Esophagus squamous epithelium (tissue), 5 donors: ENCODE data around the gene BRD7. TPM values are rescaled to one million over a fixed set of nuclear protein-coding genes. Genes with fewer than 3 reads are reported as not detected.

Experiments
- DNase-seq: peaks from one replicate; lab custom pipeline; 2025; lab: John Stamatoyannopoulos, UW
- H3K27ac ChIP-seq, 4 donors: fragments of 200-600 bp; sonication (generic); one replicate each; pipeline ENCODE4 v1.5.1; 2016 to 2019; ENCODE audit warnings: mild to moderate bottlenecking in 1 of 4
- H3K27me3 ChIP-seq, 4 donors: fragments of 200-600 bp; sonication (generic); 1 replicate in 3 of 4; 2 replicates in 1 of 4; pipeline versions ENCODE4 v1.5.1 to v1.6.0; 2017 to 2021; ENCODE audit warnings: antibody characterized with exemption in 1 of 4
- H3K36me3 ChIP-seq, 3 donors: fragments of 200-600 bp; sonication (generic); one replicate each; pipeline ENCODE4 v1.5.1; 2016 to 2019
- H3K4me1 ChIP-seq, 3 donors: fragments of 200-600 bp; sonication (generic); one replicate each; pipeline ENCODE4 v1.5.1; 2017 to 2019
- H3K4me3 ChIP-seq, 4 donors: fragments of 200-600 bp; sonication (generic); 1 replicate in 3 of 4; 2 replicates in 1 of 4; pipeline ENCODE4 v1.5.1; 2016 to 2019; ENCODE audit warnings: mild to moderate bottlenecking in 2 of 4, moderate library complexity in 1 of 4
- H3K9me3 ChIP-seq, 3 donors: fragments of 200-600 bp; sonication (generic); one replicate each; pipeline ENCODE4 v1.5.1; 2016 to 2019
- CTCF ChIP-seq, 6 experiments: fragments of 450-650 bp in 4 of 6; fragments of 200-600 bp in 2 of 6; sonication (generic) in 2 of 6; IDR thresholded peaks; one replicate each; pipeline ENCODE4 v1.5.1; 2016 to 2019; ENCODE audit warnings: antibody characterized with exemption in 6 of 6, mild to moderate bottlenecking in 4 of 6, moderate library complexity in 4 of 6
- POLR2A ChIP-seq, 4 donors: fragments of 450-650 bp; IDR thresholded peaks; one replicate each; pipeline ENCODE4 v1.6.1; 2017; ENCODE audit warnings: antibody characterized with exemption in 4 of 4, mild to moderate bottlenecking in 4 of 4, moderate library complexity in 3 of 4
- WGBS, 2 donors: methylation state at CpG; one replicate each; pipeline ENCODE4 v1.1.5; 2018; 5-methylcytosine and 5-hydroxymethylcytosine counted together
- intact Hi-C: fragments of 100-400 bp; cut with DNase I; formaldehyde crosslinking; loops from one replicate; pipeline ENCODE4 v1.15.0; 2022
- total RNA-seq, 4 donors: library from RNA; depleted of rRNA; stranded (reverse); fragments of >200 nt; gene quantifications; one replicate each; pipeline ENCODE4 v1.1.0, GENCODE V29; 2016
- donor health status: DM: yes; HTN: yes; CAD: no.

The BRD7 gene
- total RNA-seq, 4 donors from 2014 or later: 42.0 to 81.9 (median 51.4) TPM

- Histone ChIP-seq H3K9me3 (no peaks in the 10 kb centered on the region), H3K36me3 (no peaks in the 10 kb centered on the region), H3K27ac (no peak overlapping the region), H3K4me3 (no peak overlapping the region), H3K27me3 (no peaks in the 10 kb centered on the region), H3K4me1 (no peaks in the 10 kb centered on the region)
- no peak for TF ChIP-seq POLR2A (IDR thresholded peaks at IDR 0.05)
- DNase-seq: no peak
- intact Hi-C loops: no loop called here
- 56 to 63% methylated on average over 2 of the region's 5 CpGs for WGBS, 2 donors
These were observed 38.6 kb upstream of the BRD7 start for GRCh38 chr16:50407351-50407750.

- 67 to 100% methylated on average over 4 to 7 of the region's 12 CpGs for WGBS, 2 donors
- no peak for DNase-seq
- H3K36me3 ChIP-seq: no peaks in the 10 kb centered on the region
- no peak for TF ChIP-seq POLR2A (IDR thresholded peaks at IDR 0.05)
- TF ChIP-seq CTCF (IDR thresholded peaks at IDR 0.05): no peak
- H3K4me3 ChIP-seq: no peak overlapping the region
- H3K4me1 ChIP-seq: no peaks in the 10 kb centered on the region
- no peaks in the 10 kb centered on the region for H3K9me3 ChIP-seq
- H3K27ac ChIP-seq: no peak overlapping the region
- intact Hi-C loops: no loop called here
- H3K27me3 ChIP-seq: no peaks in the 10 kb centered on the region
These were observed 34.7 kb upstream of the BRD7 start for GRCh38 chr16:50403491-50403890.

GRCh38 chr16:50402298-50402895 lies 33.6 kb upstream of the BRD7 start:
- TF ChIP-seq CTCF (IDR thresholded peaks at IDR 0.05): no peak
- Histone ChIP-seq H3K36me3 (no peaks in the 10 kb centered on the region), H3K27ac (no peak overlapping the region), H3K4me3 (no peak overlapping the region), H3K9me3 (no peaks in the 10 kb centered on the region), H3K27me3 (no peaks in the 10 kb centered on the region), H3K4me1 (peaks cover 3 to 10% (median 4%) of the 10 kb centered on the region in 3 donors)
- intact Hi-C loops: no loop called here
- DNase-seq: no peak
- 76 to 84% methylated on average over 8 to 9 of the region's 9 CpGs for WGBS, 2 donors

GRCh38 chr16:50401355-50401754 lies 32.6 kb upstream of the BRD7 start:
- H3K36me3 ChIP-seq: no peaks in the 10 kb centered on the region
- no peaks in the 10 kb centered on the region for H3K27me3 ChIP-seq
- 91 to 97% methylated on average over 4 to 5 of the region's 5 CpGs for WGBS, 2 donors
- no peak overlapping the region for H3K27ac ChIP-seq
- no peak for DNase-seq
- TF ChIP-seq POLR2A (IDR thresholded peaks at IDR 0.05) (no peak), CTCF (IDR thresholded peaks at IDR 0.05) (no peak)
- peaks cover 4 to 19% (median 7%) of the 10 kb centered on the region in 3 donors for H3K4me1 ChIP-seq
- no peaks in the 10 kb centered on the region for H3K9me3 ChIP-seq
- no peak overlapping the region for H3K4me3 ChIP-seq
- intact Hi-C loops: no loop called here

- Histone ChIP-seq H3K36me3 (no peaks in the 10 kb centered on the region), H3K9me3 (no peaks in the 10 kb centered on the region), H3K4me1 (peaks cover 4 to 23% (median 9%) of the 10 kb centered on the region in 3 donors), H3K27ac (no peak overlapping the region), H3K4me3 (no peak overlapping the region), H3K27me3 (no peaks in the 10 kb centered on the region)
- DNase-seq: no peak
- 56 to 65% methylated on average over 6 of the region's 6 CpGs for WGBS, 2 donors
- intact Hi-C loops: no loop called here
- TF ChIP-seq POLR2A (IDR thresholded peaks at IDR 0.05): no peak
These were observed 32.2 kb upstream of the BRD7 start for GRCh38 chr16:50400967-50401348.

- Histone ChIP-seq H3K4me1 (peaks cover 4 to 28% (median 9%) of the 10 kb centered on the region in 3 donors), H3K27me3 (no peaks in the 10 kb centered on the region), H3K9me3 (no peaks in the 10 kb centered on the region), H3K27ac (no peak overlapping the region), H3K4me3 (no peak overlapping the region), H3K36me3 (no peaks in the 10 kb centered on the region)
- 82 to 87% methylated on average over 7 to 8 of the region's 8 CpGs for WGBS, 2 donors
- intact Hi-C loops: no loop called here
- no peak for DNase-seq
- TF ChIP-seq CTCF (IDR thresholded peaks at IDR 0.05) (no peak), POLR2A (IDR thresholded peaks at IDR 0.05) (no peak)
These were observed 31.7 kb upstream of the BRD7 start for GRCh38 chr16:50400312-50400966.
